Panc1 (cell line): Measurements from ENCODE around the gene BBS9. TPM values are rescaled to one million over a fixed set of nuclear protein-coding genes. Genes with fewer than 3 reads are reported as not detected.

Experiments
- ATAC-seq: fragments of 200-7000 bp; cut with Tn5 transposase; 2 replicates; pipeline ENCODE4 v1.9.1; 2020; ENCODE audit warnings: mild to moderate bottlenecking, moderate library complexity
- BruUV-seq: library from RNA; stranded (reverse); fragments of 400-500 nt; replicated peaks from 2 replicates; lab custom pipeline; 2021; lab: Mats Ljungman, UMichigan
- CTCF ChIA-PET: fragments of 300-600 bp; sonication (Branson Sonifier 250); formaldehyde crosslinking; loops from one replicate; lab custom pipeline; 2022; ENCODE audit warnings: antibody characterized with exemption; lab: Charles Lee
- POLR2A ChIA-PET: fragments of 300-600 bp; sonication (Branson Sonifier 250); formaldehyde crosslinking; loops from one replicate; lab custom pipeline; 2022; ENCODE audit warnings: antibody characterized with exemption; lab: Charles Lee
- DNase-seq: peaks from one replicate; pipeline ENCODE4 v3.0.0-alpha.2; 2010; ENCODE audit warnings: low read depth, low spot score
- H3K27ac ChIP-seq: 2 replicates; pipeline ENCODE4 v1.5.1; 2011; ENCODE audit warnings: mild to moderate bottlenecking, low read length, inconsistent platforms
- H3K27me3 ChIP-seq: fragments of 200-500 bp; sonication (Bioruptor generic); 2 replicates; pipeline ENCODE4 v1.6.0; 2014; ENCODE audit warnings: low read length, inconsistent platforms; ENCODE audit not compliant: control insufficient read depth, insufficient read depth
- H3K36me3 ChIP-seq: fragments of 200-500 bp; sonication (Bioruptor generic); 2 replicates; pipeline ENCODE4 v1.5.1; 2014; ENCODE audit warnings: inconsistent platforms, mild to moderate bottlenecking, low read length, moderate library complexity; ENCODE audit not compliant: control insufficient read depth, insufficient read depth
- H3K4me1 ChIP-seq: 2 replicates; pipeline ENCODE4 v1.5.1; 2011; ENCODE audit warnings: inconsistent platforms, mild to moderate bottlenecking, low read length, moderate library complexity; ENCODE audit not compliant: control insufficient read depth, insufficient read depth
- H3K4me3 ChIP-seq, 2 experiments: 2 replicates each; pipeline ENCODE4 v1.5.1; 2011 to 2012; ENCODE audit warnings: low read depth in 2 of 2, low read length in 2 of 2, mild to moderate bottlenecking in 2 of 2, inconsistent platforms in 1 of 2, moderate library complexity in 1 of 2
- H3K9me3 ChIP-seq: fragments of 200-500 bp; sonication (Bioruptor generic); 2 replicates; pipeline ENCODE4 v1.5.1; 2014; ENCODE audit warnings: low read depth, mild to moderate bottlenecking, inconsistent platforms, low read length, moderate library complexity; ENCODE audit not compliant: control insufficient read depth, insufficient read depth
- POLR2AphosphoS5 ChIP-seq: IDR thresholded peaks from 2 replicates; pipeline ENCODE4 v1.6.1; 2012; ENCODE audit warnings: mild to moderate bottlenecking, low read depth, low read length, moderate library complexity
- SIN3A ChIP-seq: IDR thresholded peaks from 2 replicates; pipeline ENCODE4 v1.6.1; 2012; ENCODE audit warnings: low read depth, mild to moderate bottlenecking, low read length, moderate library complexity, borderline replicate concordance; ENCODE audit not compliant: insufficient read depth
- TCF7L2 ChIP-seq: IDR thresholded peaks from 2 replicates; pipeline ENCODE4 v1.6.1; 2011; ENCODE audit warnings: mild to moderate bottlenecking, low read depth, low read length, inconsistent platforms
- in situ Hi-C: cut with HindIII; loops from 2 replicates; pipeline ENCODE4 v1.10.0; 2016; ENCODE audit warnings: low sequenced_read_pairs, low pct_unique_long_range_greater_than_20kb
- intact Hi-C: fragments of 100-400 bp; cut with micrococcal nuclease; formaldehyde crosslinking; loops from one replicate; pipeline ENCODE4 v1.10.0; 2022; ENCODE audit not compliant: unreplicated experiment
- total RNA-seq: library from RNA; stranded (reverse); gene quantifications from one replicate; pipeline ENCODE4 v1.2.1, GENCODE V29; 2021; ENCODE audit not compliant: unreplicated experiment
- TF ChIP-seq, protein P1 (sequence below): fragments of 450-650 bp; IDR thresholded peaks from 2 replicates; pipeline ENCODE4 v1.5.1; 2017; ENCODE audit warnings: mild to moderate bottlenecking
- TF ChIP-seq, protein P2 (sequence below), 2 experiments: IDR thresholded peaks; 2 replicates each; pipeline ENCODE4 v1.6.1; 2011 to 2012; ENCODE audit warnings: low read depth in 2 of 2, control low read depth in 1 of 2, low read length in 1 of 2, mild to moderate bottlenecking in 1 of 2, moderate library complexity in 1 of 2; ENCODE audit not compliant: insufficient read depth in 1 of 2

The BBS9 gene
- total RNA-seq, 1 experiment from 2014 or later = 6.9 TPM

DNA sequence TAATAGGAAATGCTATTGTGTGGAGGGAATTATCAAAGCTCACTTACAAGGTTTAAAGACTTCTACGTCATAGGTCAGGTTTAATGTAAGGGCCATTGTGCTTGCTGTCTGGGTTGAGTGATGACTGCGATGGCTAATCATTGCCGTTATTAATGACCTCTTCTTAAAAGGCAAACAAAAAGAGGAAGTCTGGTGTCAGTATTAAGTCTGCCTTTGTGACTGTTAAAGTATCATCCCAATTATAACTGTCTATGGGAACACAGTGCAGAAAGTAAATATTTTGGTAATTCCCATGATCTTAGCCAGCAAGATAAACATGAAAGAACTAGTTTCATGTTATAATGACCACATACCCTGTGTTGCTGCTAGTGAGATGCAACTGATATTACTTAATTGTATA lies 382.4 kb downstream of the BBS9 start:
- Histone ChIP-seq H3K4me3 (no peak overlapping the region), H3K9me3 (no peaks in the 10 kb centered on the region), H3K27me3 (no peaks in the 10 kb centered on the region), H3K4me1 (no peaks in the 10 kb centered on the region), H3K27ac (no peak overlapping the region), H3K36me3 (no peaks in the 10 kb centered on the region)
- POLR2A ChIA-PET = no interaction called here
- no peak for DNase-seq
- in situ Hi-C loops (no loop called here), intact Hi-C loops (no loop called here)
- TF ChIP-seq TCF7L2 (no peak), SIN3A (no peak), POLR2AphosphoS5 (no peak)
- TF ChIP-seq, protein P1, sequence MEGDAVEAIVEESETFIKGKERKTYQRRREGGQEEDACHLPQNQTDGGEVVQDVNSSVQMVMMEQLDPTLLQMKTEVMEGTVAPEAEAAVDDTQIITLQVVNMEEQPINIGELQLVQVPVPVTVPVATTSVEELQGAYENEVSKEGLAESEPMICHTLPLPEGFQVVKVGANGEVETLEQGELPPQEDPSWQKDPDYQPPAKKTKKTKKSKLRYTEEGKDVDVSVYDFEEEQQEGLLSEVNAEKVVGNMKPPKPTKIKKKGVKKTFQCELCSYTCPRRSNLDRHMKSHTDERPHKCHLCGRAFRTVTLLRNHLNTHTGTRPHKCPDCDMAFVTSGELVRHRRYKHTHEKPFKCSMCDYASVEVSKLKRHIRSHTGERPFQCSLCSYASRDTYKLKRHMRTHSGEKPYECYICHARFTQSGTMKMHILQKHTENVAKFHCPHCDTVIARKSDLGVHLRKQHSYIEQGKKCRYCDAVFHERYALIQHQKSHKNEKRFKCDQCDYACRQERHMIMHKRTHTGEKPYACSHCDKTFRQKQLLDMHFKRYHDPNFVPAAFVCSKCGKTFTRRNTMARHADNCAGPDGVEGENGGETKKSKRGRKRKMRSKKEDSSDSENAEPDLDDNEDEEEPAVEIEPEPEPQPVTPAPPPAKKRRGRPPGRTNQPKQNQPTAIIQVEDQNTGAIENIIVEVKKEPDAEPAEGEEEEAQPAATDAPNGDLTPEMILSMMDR = no peak
- TF ChIP-seq, protein P2, sequence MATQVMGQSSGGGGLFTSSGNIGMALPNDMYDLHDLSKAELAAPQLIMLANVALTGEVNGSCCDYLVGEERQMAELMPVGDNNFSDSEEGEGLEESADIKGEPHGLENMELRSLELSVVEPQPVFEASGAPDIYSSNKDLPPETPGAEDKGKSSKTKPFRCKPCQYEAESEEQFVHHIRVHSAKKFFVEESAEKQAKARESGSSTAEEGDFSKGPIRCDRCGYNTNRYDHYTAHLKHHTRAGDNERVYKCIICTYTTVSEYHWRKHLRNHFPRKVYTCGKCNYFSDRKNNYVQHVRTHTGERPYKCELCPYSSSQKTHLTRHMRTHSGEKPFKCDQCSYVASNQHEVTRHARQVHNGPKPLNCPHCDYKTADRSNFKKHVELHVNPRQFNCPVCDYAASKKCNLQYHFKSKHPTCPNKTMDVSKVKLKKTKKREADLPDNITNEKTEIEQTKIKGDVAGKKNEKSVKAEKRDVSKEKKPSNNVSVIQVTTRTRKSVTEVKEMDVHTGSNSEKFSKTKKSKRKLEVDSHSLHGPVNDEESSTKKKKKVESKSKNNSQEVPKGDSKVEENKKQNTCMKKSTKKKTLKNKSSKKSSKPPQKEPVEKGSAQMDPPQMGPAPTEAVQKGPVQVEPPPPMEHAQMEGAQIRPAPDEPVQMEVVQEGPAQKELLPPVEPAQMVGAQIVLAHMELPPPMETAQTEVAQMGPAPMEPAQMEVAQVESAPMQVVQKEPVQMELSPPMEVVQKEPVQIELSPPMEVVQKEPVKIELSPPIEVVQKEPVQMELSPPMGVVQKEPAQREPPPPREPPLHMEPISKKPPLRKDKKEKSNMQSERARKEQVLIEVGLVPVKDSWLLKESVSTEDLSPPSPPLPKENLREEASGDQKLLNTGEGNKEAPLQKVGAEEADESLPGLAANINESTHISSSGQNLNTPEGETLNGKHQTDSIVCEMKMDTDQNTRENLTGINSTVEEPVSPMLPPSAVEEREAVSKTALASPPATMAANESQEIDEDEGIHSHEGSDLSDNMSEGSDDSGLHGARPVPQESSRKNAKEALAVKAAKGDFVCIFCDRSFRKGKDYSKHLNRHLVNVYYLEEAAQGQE (IDR thresholded peaks at IDR 0.05; ENCODE audit: insufficient read depth in 1 of 2, low read depth in 2 of 2, low read length in 1 of 2) = no peak
- no TSS peak for BruUV-seq
- no peak for ATAC-seq
- CTCF ChIA-PET = no interaction called here

DNA sequence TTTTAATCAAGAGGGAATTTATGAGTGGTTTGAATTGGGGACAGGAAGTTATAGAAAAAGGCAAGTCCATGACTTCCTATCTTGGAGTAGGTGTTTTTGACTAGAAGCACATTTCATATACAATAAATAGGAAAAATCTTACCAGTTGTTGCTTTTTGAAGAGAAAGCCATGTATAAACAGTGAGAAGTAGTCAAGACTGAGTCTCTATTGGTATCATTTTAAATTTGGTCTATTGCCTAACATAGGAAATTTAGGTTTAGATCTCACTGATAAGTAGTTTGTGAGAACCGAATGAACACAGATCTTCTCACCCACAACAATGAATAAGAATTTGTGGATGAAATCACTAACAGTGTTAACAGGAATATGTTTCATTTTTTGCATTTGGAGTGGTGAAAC lies 387.2 kb downstream of the BBS9 start:
- TF ChIP-seq TCF7L2 (no peak), POLR2AphosphoS5 (no peak), SIN3A (no peak)
- TF ChIP-seq, protein P2 (IDR thresholded peaks at IDR 0.05; ENCODE audit: insufficient read depth in 1 of 2, low read depth in 2 of 2, low read length in 1 of 2) = no peak
- no peaks in the 10 kb centered on the region for H3K9me3 ChIP-seq
- H3K4me1 ChIP-seq = no peaks in the 10 kb centered on the region
- H3K4me3 ChIP-seq = no peak overlapping the region
- intact Hi-C loops (no loop called here), in situ Hi-C loops (no loop called here)
- no TSS peak for BruUV-seq
- ChIA-PET CTCF (no interaction called here), POLR2A (no interaction called here)
- no peaks in the 10 kb centered on the region for H3K36me3 ChIP-seq
- ATAC-seq (no peak), DNase-seq (no peak)
- no peak overlapping the region for H3K27ac ChIP-seq
- no peaks in the 10 kb centered on the region for H3K27me3 ChIP-seq
